ENCODE data around the gene SERPINC1.
"Not testable (repeated sequence)": the region's sequence is repeated elsewhere in the genome, so short reads cannot be mapped to it uniquely, and the experiment has no call there.

The SERPINC1 gene

GRCh38 chr1:173888749-173889148 lies 28.4 kb downstream of the SERPINC1 start:
- DNase-seq, result no peak

GRCh38 chr1:173887627-173888026 lies 29.5 kb downstream of the SERPINC1 start:
- DNase-seq, result no peak

- DNase-seq, result no peak
These were observed 30.1 kb downstream of the SERPINC1 start for GRCh38 chr1:173886746-173887611.

GRCh38 chr1:173884701-173885100 lies 32.4 kb downstream of the SERPINC1 start:
- DNase-seq, result no peak

GRCh38 chr1:173881117-173881516 lies 36.0 kb downstream of the SERPINC1 start:
- DNase-seq, result not testable (repeated sequence)

- DNase-seq, result no peak
These were observed 38.9 kb downstream of the SERPINC1 start for GRCh38 chr1:173878251-173878650.

- no peak for DNase-seq
These were observed 40.4 kb downstream of the SERPINC1 start for GRCh38 chr1:173876732-173877131.

GRCh38 chr1:173871500-173871899 lies 45.6 kb downstream of the SERPINC1 start:
- DNase-seq, result no peak

GRCh38 chr1:173871091-173871490 lies 46.0 kb downstream of the SERPINC1 start:
- DNase-seq, result no peak

- no peak for DNase-seq
These were observed 46.7 kb downstream of the SERPINC1 start for GRCh38 chr1:173870252-173871075.

GRCh38 chr1:173869021-173869359 lies 48.1 kb downstream of the SERPINC1 start:
- DNase-seq, result no peak

- peak; percentile 91 for DNase-seq
These were observed 48.7 kb downstream of the SERPINC1 start, which contains the start of gene ZBTB37 for GRCh38 chr1:173868266-173869020. ZBTB37 (plus strand) TSS chr1:173868380; CDS start chr1:173870226, 1,846 bp downstream.

GRCh38 chr1:173867753-173868265 lies 49.3 kb downstream of the SERPINC1 start, which contains the start of gene GAS5:
GAS5 (minus strand) TSS chr1:173867989.
- peak; percentile 100 for DNase-seq

- DNase-seq, result no peak
These were observed 49.9 kb downstream of the SERPINC1 start for GRCh38 chr1:173867141-173867752.

GRCh38 chr1:173866413-173867115 lies 50.6 kb downstream of the SERPINC1 start:
- DNase-seq, result no peak

- no peak for DNase-seq
These were observed 51.5 kb downstream of the SERPINC1 start for GRCh38 chr1:173865468-173866164.

- no peak for DNase-seq
These were observed 52.8 kb downstream of the SERPINC1 start for GRCh38 chr1:173864179-173864867.

GRCh38 chr1:173863224-173864161 lies 53.6 kb downstream of the SERPINC1 start:
- DNase-seq, result no peak

- DNase-seq, result no peak
These were observed 54.3 kb downstream of the SERPINC1 start for GRCh38 chr1:173862769-173863223.
